ENCODE data around the gene MGA.

The MGA gene

DNA sequence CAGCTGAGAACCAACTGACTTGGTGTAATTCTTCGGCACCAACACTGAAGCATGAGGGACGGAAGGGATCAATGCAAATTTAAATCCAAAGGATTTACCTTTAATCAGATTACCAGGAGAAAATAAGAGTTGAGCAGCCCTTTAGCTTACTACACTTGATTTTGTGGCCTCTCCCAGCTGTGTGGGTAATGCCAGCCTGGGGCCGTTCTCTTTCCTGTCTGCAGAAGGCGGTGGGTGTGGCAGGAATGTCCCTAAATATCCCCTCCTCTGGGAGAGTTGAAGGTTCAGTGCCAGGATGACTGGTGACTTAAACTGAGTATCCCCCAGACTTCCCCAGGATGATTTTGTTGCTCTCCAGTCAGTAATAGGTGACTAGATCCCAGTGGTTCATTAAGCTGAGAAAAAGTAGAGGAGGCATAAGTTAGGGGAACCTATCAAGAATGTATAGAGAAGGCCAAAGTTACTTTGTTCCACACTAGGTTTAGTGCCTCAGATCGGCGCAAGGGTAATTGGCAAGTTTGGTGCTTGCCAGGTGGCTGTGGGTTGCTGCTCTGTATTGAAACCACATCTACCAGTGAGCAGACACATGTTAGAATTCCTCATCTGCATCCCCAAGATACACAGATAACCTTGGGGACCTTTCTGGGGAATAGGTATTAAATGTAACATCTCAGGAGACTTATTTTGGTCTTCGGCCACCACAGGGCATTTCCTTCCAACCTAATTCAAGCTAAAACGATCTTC lies 137.2 kb downstream of the MGA start:
- Histone ChIP-seq H3K79me2 (ENCODE audit: control insufficient read depth, low read length) (no peaks in the 10 kb centered on the region), H4K20me1 (ENCODE audit: control insufficient read depth, insufficient read depth, low read depth, low read length) (no peaks in the 10 kb centered on the region), H3K9me3 (ENCODE audit: control insufficient read depth, insufficient read depth, low read length) (no peaks in the 10 kb centered on the region), H3K36me3 (ENCODE audit: control insufficient read depth, low read length) (no peaks in the 10 kb centered on the region), H3F3A (ENCODE audit: control insufficient read depth, insufficient read depth) (0 out of 2 replicates have a peak, but pooled peaks cover 2% of the 10 kb centered on the region), H3K9me2 (replicated peaks; ENCODE audit: control insufficient read depth, low read length) (no peaks in the 10 kb centered on the region), H3K4me3 (ENCODE audit: low read length) (no peak overlapping the region), H3K4me2 (ENCODE audit: low read length) (no peak overlapping the region), H3K27me3 (ENCODE audit: control insufficient read depth, low read length) (no peaks in the 10 kb centered on the region), H3K4me1 (ENCODE audit: control insufficient read depth, low read length) (peaks cover 25% of the 10 kb centered on the region), H3K27ac (ENCODE audit: low read depth, low read length) (no peak overlapping the region)
- TF ChIP-seq, protein P1, sequence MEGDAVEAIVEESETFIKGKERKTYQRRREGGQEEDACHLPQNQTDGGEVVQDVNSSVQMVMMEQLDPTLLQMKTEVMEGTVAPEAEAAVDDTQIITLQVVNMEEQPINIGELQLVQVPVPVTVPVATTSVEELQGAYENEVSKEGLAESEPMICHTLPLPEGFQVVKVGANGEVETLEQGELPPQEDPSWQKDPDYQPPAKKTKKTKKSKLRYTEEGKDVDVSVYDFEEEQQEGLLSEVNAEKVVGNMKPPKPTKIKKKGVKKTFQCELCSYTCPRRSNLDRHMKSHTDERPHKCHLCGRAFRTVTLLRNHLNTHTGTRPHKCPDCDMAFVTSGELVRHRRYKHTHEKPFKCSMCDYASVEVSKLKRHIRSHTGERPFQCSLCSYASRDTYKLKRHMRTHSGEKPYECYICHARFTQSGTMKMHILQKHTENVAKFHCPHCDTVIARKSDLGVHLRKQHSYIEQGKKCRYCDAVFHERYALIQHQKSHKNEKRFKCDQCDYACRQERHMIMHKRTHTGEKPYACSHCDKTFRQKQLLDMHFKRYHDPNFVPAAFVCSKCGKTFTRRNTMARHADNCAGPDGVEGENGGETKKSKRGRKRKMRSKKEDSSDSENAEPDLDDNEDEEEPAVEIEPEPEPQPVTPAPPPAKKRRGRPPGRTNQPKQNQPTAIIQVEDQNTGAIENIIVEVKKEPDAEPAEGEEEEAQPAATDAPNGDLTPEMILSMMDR (IDR thresholded peaks at IDR 0.05; ENCODE audit: low read depth, low read length, poor library complexity, severe bottlenecking), result no peak
- TF ChIP-seq EZH2phosphoT487 (IDR thresholded peaks at IDR 0.05; ENCODE audit: borderline replicate concordance, low read length), result no peak

DNA sequence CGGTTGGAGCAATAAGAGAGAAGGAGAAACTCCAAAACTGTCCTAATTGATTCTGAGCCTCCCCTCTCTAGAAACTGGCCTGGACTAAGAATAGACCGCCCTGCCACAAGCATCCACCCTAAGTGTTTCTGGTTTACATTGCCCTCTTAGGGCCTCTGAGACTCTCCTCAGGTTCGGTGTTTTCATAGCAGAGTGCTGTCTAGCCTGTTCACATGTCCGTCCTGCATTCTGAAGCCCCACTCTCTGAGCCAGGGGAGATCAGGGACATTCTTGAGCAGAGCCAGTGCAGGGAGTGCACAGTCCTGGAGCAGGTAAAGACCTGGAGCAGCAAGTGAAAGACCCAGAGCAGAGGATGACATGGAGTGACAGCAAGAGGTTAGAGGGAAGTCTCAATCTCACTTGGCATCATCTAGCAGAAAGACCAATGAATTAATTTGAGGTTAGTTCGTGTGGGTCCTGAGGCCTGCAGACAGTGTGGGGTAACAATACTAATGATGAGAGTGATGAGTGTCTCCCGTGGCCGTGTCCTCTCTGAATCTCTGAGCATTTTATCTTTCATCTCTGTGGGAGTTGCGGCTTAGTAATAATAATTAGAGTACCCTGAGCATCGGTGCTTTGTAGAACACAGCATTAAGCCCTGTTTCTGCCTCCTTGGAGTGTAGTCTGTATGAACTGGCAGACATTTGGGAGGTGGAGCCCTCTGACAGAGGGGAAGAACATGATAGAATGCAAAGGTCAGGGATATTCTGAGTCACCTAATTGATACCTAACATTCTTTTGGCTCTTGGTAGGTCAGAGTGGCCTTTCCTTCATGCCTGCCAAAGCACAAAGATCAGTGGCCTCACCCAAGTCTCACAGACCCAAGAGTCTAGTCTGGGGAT lies 138.6 kb downstream of the MGA start:
- 0 out of 2 replicates have a peak, but pooled peaks cover 2% of the 10 kb centered on the region for H3F3A ChIP-seq (ENCODE audit: control insufficient read depth, insufficient read depth)
- no peak overlapping the region for H3K27ac ChIP-seq (ENCODE audit: low read depth, low read length)
- H3K79me2 ChIP-seq (ENCODE audit: control insufficient read depth, low read length), result no peaks in the 10 kb centered on the region
- H3K36me3 ChIP-seq (ENCODE audit: control insufficient read depth, low read length), result no peaks in the 10 kb centered on the region
- H4K20me1 ChIP-seq (ENCODE audit: control insufficient read depth, insufficient read depth, low read depth, low read length), result no peaks in the 10 kb centered on the region
- H3K9me3 ChIP-seq (ENCODE audit: control insufficient read depth, insufficient read depth, low read length), result no peaks in the 10 kb centered on the region
- no peaks in the 10 kb centered on the region for H3K9me2 ChIP-seq (replicated peaks; ENCODE audit: control insufficient read depth, low read length)
- TF ChIP-seq, protein P1 (IDR thresholded peaks at IDR 0.05; ENCODE audit: low read depth, low read length, poor library complexity, severe bottlenecking), result no peak
- no peak for TF ChIP-seq EZH2phosphoT487 (IDR thresholded peaks at IDR 0.05; ENCODE audit: borderline replicate concordance, low read length)
- no peak overlapping the region for H3K4me3 ChIP-seq (ENCODE audit: low read length)
- H3K4me2 ChIP-seq (ENCODE audit: low read length), result no peak overlapping the region
- H3K27me3 ChIP-seq (ENCODE audit: control insufficient read depth, low read length), result no peaks in the 10 kb centered on the region
- H3K4me1 ChIP-seq (ENCODE audit: control insufficient read depth, low read length), result peaks cover 25% of the 10 kb centered on the region

DNA sequence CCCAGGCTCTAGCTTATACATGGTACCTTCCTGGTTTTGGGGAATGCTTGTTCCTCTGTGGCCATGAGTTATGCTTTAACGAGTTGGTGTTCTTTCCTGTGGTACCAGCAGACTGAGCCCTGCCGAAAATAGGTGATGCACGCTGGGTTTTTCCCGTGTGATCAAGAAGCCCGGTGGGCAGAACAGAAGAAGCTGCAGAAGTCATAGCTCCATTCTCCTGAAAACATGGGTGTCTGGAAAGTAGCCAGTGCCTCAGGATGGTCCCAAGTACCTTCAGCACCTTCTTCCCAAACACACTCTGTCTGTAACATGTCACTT lies 139.2 kb downstream of the MGA start:
- peaks cover 20% of the 10 kb centered on the region for H3K4me1 ChIP-seq (ENCODE audit: control insufficient read depth, low read length)
- no peak overlapping the region for H3K4me3 ChIP-seq (ENCODE audit: low read length)

More for the DNA sequence above, 139.2 kb downstream of the MGA start:
- Histone ChIP-seq H3K9me3 (ENCODE audit: control insufficient read depth, insufficient read depth, low read length) (no peaks in the 10 kb centered on the region), H3K79me2 (ENCODE audit: control insufficient read depth, low read length) (no peaks in the 10 kb centered on the region), H3K27me3 (ENCODE audit: control insufficient read depth, low read length) (no peaks in the 10 kb centered on the region), H4K20me1 (ENCODE audit: control insufficient read depth, insufficient read depth, low read depth, low read length) (no peaks in the 10 kb centered on the region), H3K27ac (ENCODE audit: low read depth, low read length) (no peak overlapping the region), H3K36me3 (ENCODE audit: control insufficient read depth, low read length) (no peaks in the 10 kb centered on the region), H3K4me2 (ENCODE audit: low read length) (no peak overlapping the region), H3K9me2 (replicated peaks; ENCODE audit: control insufficient read depth, low read length) (no peaks in the 10 kb centered on the region), H3F3A (ENCODE audit: control insufficient read depth, insufficient read depth) (0 out of 2 replicates have a peak, but pooled peaks cover 2% of the 10 kb centered on the region)
- TF ChIP-seq, protein P1 (IDR thresholded peaks at IDR 0.05; ENCODE audit: low read depth, low read length, poor library complexity, severe bottlenecking), result no peak
- no peak for TF ChIP-seq EZH2phosphoT487 (IDR thresholded peaks at IDR 0.05; ENCODE audit: borderline replicate concordance, low read length)

All from DOHH2 (cell line).